ENCODE results near the gene SEPTIN8.
A peak's percentile ranks its signal among the peaks of the same experiment; 100 is the strongest.

The SEPTIN8 gene, protein sequence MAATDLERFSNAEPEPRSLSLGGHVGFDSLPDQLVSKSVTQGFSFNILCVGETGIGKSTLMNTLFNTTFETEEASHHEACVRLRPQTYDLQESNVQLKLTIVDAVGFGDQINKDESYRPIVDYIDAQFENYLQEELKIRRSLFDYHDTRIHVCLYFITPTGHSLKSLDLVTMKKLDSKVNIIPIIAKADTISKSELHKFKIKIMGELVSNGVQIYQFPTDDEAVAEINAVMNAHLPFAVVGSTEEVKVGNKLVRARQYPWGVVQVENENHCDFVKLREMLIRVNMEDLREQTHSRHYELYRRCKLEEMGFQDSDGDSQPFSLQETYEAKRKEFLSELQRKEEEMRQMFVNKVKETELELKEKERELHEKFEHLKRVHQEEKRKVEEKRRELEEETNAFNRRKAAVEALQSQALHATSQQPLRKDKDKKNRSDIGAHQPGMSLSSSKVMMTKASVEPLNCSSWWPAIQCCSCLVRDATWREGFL

DNA sequence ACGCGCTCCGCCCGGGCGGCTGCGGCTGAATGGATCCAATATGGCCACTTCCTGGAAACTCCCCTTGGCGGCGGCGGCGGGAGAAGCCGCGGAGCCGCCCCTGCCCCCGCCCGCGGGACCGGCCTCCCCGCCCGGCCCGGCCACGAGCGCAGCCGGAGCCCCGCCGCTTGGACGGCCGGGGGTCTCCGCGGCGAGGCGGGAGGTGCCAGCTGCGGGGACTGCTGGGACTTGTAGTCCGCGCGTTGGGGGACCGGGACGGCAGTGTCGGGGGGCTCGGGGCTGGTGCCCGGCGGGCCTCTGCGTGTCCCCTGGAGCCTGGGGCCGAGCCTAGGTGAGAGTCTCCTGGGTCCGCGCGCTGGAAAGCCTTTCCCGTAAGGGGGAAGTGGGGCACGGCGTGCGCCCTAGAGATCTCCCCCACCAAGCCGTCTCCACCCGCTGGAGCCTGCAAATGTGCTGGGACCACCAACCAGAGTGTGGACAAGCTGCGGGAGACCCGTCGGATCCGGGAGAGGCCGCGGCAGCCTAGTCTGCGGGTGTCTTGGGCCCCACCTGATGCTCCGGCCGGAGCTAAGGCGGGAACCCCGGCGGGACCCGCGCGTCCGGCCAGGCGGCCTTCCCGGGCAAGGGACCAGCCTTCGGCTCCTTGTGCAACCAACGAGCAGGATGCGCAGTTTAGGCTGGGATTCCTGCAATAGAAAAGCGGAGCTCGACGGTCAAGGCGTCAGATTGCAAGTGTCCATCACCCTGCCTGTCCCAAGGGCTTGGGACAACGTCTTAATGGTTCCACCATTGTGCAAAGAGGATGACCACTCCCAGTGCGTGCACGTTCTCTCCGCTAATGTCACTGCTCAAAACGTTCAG, at the start of gene SEPTIN8:
Gene SEPTIN8 (minus strand): TSS at position 31 of the 861 bp plus-strand sequence. CDS start 102 bp downstream, outside the sequence.
- DNase-seq: peak; percentile 34

DNA sequence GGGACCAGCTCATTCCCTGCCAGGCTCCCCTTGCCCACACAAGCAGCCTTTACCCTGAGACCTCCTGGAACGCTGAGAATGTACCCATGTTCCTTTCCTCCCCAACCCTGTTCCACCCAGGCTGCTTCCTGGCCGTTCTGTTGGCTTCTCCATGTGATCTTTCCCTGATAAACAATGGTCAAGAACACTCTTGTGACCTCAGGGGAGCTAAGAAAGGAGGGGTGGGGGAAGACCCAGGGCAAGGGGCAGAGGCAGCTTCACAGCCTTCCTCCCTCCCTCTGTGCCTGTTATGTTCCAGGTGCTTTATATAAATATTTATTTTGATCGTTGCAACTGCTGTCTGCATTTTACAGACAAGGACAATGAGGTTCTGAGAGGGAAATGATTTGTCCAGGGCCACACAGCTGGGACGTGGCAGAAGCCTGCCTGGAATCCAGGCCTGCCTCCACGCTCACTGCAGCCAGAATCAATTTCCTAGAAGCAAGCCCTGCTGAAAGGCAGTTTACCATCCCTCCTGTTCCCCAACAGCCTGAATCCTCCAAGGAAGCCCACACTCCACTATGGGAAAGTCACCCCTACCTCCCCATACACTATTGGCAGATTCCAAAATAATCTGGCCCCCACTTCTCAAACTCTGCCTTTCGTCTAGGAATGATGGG, 49.5 kb upstream of the SEPTIN8 start:
- DNase-seq: no peak

DNA sequence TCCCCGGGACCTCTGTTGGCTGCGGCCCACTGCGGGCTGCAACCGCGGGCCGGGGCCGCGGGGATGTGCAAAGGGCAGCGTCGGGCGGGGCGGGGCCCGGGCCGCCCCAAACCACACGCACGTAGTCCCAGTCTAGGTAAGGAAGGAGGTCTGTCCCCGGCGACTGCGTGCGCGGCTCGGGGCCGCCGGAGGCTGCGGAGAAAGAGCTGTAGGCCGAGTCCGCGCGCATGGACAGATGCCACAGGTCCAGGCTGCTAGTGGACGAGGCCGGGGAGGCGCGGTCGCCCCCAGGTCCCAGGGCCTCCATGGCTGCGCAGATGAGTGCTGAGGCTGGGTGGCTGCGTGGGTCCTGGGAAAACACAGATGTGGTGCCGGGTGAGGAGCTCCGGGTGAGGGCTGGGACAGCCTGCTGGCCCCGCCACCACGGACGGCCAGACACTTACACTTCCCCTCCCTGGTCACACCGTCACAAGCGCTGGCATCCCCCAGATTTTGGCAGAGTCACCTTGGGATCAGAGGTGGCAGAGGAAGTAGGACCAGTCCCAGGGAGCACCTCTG, 48.9 kb upstream of the SEPTIN8 start:
- DNase-seq: no peak

DNA sequence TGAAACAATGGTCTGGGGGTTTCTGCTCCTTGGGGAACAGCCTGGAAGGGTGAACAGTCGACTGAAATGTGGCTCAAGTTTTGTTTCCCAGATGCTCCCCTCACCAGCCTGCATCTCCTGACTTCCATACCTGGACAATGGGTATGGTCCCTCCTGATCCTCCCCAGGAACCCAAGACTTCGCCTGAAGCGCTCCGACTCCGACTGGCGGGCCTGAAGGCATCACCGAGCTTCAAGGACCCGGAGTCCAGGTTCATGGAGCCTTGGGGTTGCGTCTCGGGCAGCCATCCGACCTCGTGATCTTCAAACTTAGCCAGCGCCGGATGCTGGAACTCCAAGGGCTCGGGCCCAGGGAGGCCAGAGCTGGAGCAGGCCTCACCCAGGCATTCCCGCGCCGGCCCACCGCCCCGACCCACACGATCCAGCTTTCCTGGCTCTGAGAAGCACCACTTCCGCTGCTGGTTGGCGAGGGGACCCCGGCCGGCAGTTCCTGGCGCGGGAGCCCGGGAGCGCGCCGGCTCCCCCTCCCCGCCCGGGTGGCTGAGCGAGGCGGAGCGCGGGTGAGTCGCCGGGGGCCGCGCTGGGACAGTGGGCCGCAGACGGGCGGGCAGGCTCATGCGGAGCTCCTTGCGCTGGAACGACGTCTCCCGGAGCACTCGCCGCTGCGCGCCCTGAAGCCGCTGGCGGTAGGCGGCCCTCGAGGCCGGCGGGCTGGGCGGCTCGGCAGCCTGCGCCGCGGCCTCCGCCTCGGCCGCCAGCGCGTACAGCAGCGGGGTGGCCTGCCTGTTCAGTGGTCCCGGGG, 48.2 kb upstream of the SEPTIN8 start:
- DNase-seq: no peak

DNA sequence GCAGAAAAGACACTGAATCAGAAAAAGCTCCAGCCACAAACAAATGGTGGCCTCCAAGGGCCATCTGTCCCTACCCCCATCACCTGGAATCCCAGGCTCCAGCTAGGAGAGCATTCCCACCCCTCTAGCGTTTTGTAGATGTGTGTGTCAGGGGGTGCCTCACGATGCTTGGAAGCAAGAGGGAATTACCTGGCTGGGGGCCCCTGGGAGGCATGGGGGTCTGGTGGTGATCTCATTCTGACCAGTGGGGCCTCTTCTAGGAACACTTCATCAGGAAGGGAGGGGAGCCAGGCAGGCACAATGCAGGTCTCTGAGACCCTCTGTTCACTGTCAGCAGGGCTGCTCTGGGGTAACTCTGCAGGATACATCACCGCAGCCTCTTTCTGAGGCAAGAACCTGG, 47.4 kb upstream of the SEPTIN8 start:
- DNase-seq: no peak

DNA sequence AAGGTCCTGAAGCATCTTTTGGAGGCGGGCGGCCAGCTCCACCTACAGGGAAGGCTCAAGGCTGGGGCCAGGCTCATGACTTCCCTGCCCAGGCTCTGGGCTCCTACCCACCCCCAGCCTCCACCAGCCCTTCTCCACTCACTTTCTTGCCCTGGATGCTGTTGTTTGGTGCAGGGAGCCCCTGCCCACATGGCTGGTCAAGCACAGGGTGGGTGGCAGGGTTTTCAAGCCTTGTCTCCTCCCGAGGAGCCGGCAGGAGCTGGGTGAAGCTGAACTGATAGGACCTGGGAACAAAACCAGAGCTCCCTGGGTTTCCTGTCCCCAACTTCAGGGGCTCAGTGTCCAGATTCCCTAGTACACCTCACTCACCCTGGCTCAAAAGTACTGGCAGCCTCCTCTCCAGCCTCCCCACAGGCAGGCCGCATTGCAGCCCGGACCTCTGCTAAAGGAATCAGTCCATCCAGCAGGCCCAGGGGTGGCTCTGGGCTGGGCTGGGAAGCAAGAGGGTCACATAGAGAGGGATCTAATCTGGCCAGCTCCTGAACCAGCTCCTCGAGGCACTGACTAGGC, 46.5 kb upstream of the SEPTIN8 start:
- DNase-seq: no peak

DNA sequence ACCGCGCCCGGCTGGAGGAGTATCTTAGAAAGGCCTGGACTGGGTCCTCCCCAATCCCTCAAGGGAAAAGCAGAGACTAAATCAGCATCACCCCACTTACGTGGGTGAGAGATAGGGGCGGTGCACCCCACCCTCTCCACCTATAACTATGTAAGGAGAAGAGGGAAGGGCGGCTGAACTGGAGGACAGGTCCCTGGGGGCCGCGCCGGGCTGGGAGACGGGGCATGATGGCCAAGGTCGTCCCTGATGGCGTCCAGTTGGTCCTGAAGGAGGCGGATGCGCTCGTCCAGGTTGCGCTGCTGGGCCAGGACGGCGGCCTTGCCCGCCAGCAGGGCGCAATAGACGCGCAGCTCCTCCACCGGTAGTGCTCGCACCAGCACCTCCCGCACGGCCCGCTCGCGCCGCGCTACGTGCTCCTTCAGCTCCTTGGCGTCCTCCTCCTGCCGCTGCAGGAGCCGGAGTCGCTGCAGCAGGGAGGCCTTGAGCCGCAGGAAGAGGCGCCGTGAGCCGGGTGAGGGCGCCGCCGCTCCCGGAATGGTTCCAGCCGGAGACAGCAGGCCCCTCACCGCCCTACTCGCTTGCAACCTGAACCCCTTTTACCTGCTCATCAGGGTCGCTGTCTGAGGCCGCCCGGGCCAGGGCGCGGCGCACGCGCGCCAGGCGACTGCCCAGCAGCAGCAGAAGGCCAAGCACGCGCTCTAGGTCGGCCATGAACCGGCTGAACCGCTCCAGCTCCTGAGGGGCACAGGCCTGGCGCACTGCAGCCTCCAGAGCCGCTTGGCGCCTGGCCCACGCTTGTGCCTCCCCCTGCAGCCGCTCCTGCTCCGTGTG, 45.8 kb upstream of the SEPTIN8 start:
- DNase-seq: no peak

DNA sequence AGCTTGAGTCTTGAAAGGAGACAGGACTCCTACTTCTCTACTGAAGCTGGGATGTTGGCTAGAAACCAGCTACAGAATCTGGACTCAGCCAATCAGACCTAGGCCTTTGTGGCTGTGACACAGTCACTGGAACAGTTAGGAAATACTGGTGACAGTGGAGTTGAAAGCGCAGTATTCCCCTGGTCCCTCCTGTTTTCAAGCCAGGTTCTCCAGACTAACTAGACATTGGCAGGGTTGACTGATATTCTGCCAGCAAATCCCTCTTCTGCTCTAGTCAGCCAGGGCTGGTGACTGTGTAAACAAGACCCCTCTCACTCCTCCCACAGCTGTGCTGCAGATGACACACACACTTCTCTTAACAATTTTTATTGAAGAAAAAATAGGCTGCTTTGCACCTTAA, 44.8 kb upstream of the SEPTIN8 start:
- DNase-seq: no peak

DNA sequence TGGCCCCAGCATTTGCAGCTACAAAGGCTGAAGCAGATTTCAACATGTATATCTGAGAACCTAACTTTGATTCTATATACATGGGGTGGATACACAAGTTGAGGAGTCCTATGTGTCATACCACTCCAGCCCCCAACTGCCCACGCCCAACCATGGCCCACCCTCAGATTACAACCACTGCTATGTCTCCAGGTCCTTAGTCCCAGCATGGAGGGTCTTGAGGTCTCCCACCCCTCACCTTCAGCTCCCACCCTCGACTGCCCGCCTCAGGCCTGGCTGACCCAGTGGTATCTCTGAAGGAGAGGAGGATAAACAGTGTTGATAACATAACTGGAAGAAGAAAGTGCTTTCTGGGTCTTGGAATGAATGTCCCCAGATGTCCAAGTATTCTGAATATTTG, 44.3 kb upstream of the SEPTIN8 start:
- DNase-seq: no peak

DNA sequence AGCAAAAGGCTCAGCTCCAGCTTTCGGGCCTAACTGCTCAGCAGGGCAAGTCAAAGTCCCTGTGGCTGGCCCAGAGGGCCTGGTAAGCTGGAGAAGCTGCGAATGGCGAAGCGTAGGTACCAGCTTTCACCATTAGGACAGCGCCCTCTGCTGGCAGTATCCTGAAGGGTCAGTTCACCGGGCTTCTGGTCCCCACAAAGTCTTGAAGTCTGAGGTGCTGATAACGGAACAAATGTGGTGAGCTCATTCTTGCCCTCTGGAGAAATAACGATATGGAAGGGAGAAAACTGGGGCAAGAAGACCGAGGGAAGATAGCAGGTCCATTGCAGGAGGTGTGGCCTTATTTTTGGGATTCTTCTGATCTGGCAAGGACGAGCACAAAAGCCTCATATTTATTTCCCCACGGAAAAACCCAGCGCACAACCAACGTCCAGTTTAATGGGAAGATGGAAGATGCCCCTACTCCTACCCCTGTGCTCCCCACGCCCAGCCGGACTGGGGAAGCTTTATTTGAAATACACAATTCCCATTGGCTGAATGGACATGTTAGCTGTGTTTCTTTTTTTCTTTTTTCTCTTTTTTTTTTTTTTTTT, 43.2 kb upstream of the SEPTIN8 start:
- DNase-seq: peak; percentile 86

DNA sequence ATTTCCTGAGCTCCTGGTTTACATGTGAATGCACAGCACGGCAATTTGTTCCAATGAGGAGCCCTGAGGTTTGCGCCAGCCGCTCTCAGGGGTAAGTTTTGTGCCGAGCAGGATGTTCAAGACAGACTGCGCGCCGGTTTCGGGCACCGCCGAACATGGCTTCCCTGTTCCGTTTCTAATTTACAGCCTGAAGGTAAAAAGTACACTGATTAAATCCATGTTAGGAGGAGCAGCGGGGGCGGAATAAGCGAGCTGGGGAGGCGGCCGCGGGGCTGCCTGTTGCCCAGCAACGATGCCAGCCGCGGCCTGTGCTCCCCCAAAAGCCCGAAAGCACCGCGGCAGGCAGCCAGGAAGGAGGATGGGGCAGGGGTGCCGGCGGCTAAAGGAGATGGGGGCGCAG, 42.4 kb upstream of the SEPTIN8 start:
- DNase-seq: no peak

DNA sequence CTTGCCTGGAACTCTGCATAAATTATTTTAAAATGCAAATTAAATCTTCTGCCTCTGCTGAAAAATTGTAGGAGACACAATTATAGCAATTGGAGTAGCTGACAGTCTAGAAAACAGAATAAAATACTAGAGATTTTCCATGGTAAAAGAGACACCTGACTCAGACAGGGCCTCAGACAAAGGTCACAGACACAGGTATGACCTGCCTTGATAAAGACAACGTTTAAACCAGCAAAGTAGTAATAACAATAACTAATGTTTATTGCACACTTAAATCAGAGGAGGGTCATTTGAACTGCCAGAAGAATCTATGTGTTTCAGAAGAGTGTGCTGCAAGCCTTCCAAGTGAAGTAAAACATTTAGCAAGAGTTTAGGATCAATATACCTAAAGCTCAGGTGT, 40.0 kb upstream of the SEPTIN8 start:
- DNase-seq: no peak

DNA sequence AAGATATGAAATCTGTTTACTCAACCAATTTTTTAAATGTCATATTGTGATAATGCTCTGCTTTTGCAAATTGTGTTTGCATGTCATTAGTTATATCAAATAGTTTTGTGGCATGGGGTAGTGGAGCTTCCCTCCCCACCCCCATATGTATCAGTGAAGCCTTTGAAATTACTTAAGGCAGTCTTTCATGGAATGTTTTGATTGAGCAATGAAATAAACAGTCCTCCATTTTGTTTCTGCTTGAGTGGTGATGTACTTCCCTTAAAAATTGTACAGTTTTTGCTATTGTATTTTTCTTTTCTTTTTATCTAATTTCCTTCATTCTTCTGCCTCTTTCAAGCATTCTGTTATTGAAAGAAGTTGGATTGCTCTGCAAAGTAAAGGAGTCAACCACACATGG, 39.5 kb upstream of the SEPTIN8 start:
- no peak for DNase-seq

DNA sequence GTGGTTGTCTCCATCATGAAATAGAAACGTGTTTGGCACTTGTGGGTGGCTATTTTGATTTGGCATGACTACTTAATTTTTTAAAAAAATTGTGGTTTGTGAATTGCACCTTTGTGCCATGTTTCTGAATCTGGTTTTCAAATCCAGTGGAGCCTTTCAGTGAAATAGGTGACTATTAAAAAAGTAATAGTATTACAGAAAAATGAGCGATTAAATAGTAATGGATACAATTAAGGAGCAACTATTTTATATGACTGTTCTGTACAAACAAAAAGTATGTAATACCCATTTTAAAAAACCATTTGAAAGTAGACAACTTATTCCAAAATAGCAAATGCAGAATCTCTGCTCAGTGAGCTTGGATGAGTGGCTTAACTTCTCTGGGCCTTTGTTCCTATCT, 39.0 kb upstream of the SEPTIN8 start:
- no peak for DNase-seq

DNA sequence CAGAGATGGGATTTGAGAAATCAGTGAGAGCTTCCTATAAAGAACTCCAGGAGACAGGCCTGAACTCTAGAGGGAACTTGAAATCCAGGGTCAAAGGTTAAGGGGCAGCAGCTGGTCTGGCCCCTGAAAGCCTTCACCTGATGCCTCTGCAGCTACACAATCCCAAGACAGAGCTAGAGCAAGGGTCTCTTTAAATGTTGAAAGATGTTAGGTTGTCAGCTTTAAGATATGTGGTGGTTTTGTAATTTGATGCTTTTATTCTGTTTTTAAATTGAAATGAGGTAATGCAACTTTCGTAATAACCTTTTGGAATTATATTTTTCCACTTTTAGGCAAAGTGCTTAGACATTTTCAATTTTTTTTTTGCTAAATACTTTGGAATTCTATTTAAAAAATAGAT, 38.4 kb upstream of the SEPTIN8 start:
- no peak for DNase-seq

DNA sequence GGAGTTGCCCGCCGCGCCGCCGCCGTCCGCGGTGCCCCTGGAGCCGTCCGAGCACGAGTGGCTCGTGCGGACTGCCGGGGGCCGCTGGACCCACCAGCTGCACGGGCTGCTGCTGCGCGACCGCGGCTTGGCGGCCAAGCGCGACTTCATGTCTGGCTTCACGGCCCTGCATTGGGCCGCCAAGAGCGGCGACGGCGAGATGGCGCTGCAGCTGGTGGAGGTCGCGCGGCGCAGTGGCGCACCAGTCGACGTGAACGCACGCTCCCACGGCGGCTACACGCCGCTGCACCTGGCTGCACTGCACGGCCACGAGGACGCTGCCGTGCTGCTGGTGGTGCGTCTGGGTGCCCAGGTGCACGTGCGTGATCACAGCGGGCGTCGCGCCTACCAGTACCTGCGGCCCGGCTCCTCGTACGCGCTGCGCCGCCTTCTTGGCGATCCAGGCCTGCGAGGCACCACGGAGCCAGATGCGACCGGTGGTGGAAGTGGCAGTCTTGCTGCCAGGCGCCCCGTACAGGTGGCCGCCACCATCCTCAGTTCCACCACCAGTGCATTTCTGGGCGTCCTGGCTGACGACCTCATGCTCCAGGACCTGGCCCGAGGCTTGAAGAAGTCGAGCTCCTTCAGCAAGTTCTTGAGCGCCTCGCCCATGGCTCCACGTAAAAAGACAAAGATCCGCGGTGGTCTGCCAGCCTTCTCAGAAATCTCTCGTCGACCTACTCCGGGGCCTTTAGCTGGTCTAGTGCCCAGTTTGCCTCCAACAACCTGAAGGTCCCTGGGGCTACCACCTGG, 37.7 kb upstream of the SEPTIN8 start:
- no peak for DNase-seq

DNA sequence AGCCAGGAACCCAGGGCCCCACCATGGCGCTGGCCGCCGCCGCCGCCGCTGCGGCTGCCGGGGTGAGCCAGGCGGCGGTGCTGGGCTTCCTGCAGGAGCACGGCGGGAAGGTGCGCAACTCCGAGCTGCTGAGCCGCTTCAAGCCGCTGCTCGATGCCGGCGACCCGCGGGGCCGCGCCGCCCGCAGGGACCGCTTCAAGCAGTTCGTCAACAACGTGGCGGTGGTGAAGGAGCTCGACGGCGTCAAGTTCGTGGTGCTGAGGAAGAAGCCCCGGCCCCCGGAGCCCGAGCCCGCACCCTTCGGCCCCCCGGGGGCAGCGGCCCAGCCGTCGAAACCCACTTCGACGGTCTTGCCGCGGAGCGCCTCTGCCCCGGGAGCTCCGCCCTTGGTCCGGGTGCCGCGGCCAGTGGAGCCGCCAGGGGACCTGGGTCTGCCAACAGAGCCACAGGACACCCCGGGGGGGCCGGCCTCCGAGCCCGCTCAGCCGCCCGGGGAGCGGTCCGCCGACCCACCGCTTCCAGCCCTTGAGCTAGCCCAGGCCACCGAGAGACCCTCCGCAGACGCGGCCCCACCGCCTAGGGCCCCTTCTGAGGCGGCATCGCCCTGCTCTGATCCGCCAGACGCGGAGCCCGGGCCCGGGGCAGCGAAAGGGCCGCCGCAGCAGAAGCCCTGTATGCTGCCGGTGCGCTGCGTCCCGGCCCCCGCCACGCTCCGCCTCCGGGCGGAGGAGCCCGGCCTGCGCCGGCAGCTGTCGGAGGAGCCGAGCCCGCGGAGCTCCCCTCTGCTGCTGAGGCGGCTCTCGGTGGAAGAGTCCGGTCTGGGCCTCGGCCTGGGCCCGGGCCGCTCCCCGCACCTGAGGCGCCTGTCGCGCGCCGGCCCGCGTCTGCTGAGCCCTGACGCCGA, 36.8 kb upstream of the SEPTIN8 start:
- DNase-seq: peak; percentile 38

DNA sequence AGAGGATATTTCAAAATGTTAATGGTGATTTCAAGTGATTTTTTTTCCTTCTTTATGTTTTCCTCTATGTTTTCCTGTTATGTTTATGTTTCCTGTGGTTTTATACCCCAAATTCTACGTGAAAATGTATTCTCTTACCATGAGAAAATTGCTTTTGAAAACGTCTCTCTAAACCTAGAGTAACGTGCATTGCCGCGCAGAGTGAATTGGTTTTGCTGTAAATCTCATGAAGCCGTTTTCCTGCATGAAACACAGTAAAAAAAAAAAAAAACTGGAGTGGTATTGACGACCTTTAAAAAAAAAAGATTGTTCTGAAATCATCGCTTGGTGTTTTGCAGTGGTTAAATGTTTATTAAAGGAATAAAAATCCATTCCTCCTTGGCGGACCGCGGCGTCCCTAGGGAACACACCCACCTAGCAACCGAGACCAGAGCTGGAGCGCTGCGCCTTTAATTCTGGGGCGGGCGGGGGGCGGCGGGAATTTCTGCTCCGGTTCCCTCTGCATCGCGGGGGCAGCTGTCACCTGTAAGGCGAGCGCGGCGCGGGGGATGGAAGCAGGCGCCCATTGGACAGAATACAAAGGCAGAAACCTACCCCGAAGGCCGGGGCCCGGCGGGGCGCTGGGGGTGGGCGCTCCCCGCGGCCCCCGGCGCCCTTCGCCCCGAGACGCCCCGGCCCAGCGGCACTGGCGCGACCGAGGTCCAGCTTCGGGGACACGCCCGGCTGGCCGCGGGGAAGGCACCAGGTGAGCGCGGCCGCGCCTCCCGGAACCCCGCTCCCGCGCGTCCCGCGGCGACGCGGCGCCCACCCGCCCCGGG, 36.0 kb upstream of the SEPTIN8 start, which contains the start of gene SOWAHA:
Gene SOWAHA (plus strand): TSS at position 522 of the 818 bp plus-strand sequence. CDS start 320 bp downstream, outside the sequence.
- peak; percentile 21 for DNase-seq

Data from activated naive CD4-positive, alpha-beta T cell treated with anti-CD3 and anti-CD28 coated beads, Interleukin-2, amount 50 U/mL, for 16 hours (primary cell).